BJ (cell line): ENCODE results near the gene TRAPPC12. TPM values are rescaled to one million over a fixed set of nuclear protein-coding genes. Genes with fewer than 3 reads are reported as not detected.

ENCODE experiments used
- CTCF ChIA-PET: fragments of 350-600 bp; formaldehyde crosslinking; extraction: SDS; loops from one replicate; lab custom pipeline; 2021; ENCODE audit warnings: antibody characterized with exemption, inconsistent platforms; lab: Yijun Ruan, JAX
- POLR2A ChIA-PET: fragments of 300-600 bp; sonication (Branson Sonifier 250); formaldehyde crosslinking; extraction: SDS; loops from one replicate; lab custom pipeline; 2021; ENCODE audit warnings: antibody characterized with exemption; lab: Charles Lee
- DNase-seq: peaks from one replicate; pipeline ENCODE4 v3.0.0-alpha.2; 2011; ENCODE audit warnings: low read depth
- H3K27me3 ChIP-seq: 2 replicates; pipeline ENCODE4 v1.6.0; 2011; ENCODE audit warnings: low read length; ENCODE audit not compliant: control insufficient read depth, insufficient read depth
- H3K36me3 ChIP-seq: 2 replicates; pipeline ENCODE4 v1.5.1; 2011; ENCODE audit warnings: low read length; ENCODE audit not compliant: control insufficient read depth, insufficient read depth
- H3K4me3 ChIP-seq: 2 replicates; pipeline ENCODE4 v1.5.1; 2011; ENCODE audit warnings: low read depth, mild to moderate bottlenecking, control low read depth, low read length
- CTCF ChIP-seq: IDR thresholded peaks from 2 replicates; pipeline ENCODE4 v1.5.1; 2011; ENCODE audit warnings: low read depth, mild to moderate bottlenecking, control low read depth, inconsistent platforms, low read length, moderate library complexity; ENCODE audit not compliant: insufficient read depth
- polyA plus RNA-seq: library from polyadenylated mRNA; depleted of rRNA; stranded (reverse); fragments of >200 nt; gene quantifications from 2 replicates; pipeline ENCODE4 v1.2.3, GENCODE V29; 2011; rRNA removed

TRAPPC12 gene
- polyA plus RNA-seq, 1 experiment, result 57.8 TPM

DNA sequence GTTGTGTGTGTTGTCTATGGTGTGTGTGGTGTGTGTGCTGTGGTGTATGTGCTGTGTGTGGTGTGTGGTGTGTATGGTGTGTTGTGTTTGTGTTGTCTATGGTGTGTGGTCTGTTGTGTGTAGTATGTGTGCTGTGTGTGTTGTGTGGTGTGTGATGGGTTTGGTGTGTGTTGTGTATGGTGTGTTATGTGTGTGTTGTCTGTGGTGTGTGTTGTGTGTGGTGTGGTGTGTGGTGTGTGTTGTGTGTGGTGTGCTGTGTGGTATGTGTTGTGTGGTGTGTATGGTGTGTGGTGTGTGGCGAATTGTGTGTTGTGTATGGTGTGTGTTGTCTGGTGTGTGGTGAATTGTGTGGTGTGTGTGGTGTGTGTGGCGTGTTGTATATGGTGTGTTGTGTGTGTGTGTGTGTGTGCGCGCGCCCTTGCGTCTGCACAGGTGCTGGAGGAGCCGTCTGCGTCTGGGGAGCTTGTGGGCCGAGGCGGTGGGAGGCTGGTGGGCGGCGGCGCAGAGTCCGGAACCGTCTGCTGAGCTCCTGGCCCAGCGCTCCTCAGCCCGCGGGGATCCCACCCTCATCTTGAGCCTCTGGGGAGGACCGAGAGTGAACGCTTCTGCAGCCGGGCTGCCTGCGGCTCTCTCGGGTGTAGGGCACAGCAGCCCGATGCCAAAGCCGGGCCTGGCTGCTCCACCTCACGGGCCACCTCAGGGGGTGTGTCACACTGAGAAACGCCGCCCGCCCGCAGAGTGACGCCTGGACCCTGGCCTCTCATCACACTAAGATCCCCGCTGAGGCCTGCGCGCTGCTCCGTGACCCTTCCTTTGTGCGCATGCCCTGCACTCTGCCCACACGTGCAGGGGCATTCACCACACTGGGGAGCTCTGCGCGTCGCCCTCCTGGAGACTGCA is 148.6 kb downstream of the TRAPPC12 start:
- H3K4me3 ChIP-seq, result no peak overlapping the region
- no peaks in the 10 kb centered on the region for H3K36me3 ChIP-seq
- H3K27me3 ChIP-seq, result no peaks in the 10 kb centered on the region
- TF ChIP-seq CTCF, result no peak
- POLR2A ChIA-PET, result no interaction called here
- DNase-seq, result no peak
- CTCF ChIA-PET, result interaction anchor here (1.1 kb wide), 1 partner anchor 66 kb away, joined by 4 read pairs; no protein-coding TSS in a partner anchor

Other genes starting within 250 kb of the TRAPPC12 start
- gene EIPR1, start 1.9 kb upstream of the TRAPPC12 start, polyA plus RNA-seq, result 35.4 and 49.2 TPM in 2 replicates
- 53.3 and 57.6 TPM in 2 replicates for gene ADI1, start 139.8 kb downstream of the TRAPPC12 start, polyA plus RNA-seq
- 19.3 and 19.7 TPM in 2 replicates for gene RNASEH1, start 178.6 kb downstream of the TRAPPC12 start, polyA plus RNA-seq
- 1,722 and 1,770 TPM in 2 replicates for gene RPS7, start 195.6 kb downstream of the TRAPPC12 start, polyA plus RNA-seq
- gene COLEC11, start 215.4 kb downstream of the TRAPPC12 start, polyA plus RNA-seq, result 0.07 and 0.15 TPM in 2 replicates